ENCODE results near the gene GIT2. TPM values are rescaled to one million over a fixed set of nuclear protein-coding genes. Genes with fewer than 3 reads are reported as not detected.

The GIT2 gene
- polyA plus RNA-seq, 1 donor from 2014 or later = 93.4 TPM

DNA sequence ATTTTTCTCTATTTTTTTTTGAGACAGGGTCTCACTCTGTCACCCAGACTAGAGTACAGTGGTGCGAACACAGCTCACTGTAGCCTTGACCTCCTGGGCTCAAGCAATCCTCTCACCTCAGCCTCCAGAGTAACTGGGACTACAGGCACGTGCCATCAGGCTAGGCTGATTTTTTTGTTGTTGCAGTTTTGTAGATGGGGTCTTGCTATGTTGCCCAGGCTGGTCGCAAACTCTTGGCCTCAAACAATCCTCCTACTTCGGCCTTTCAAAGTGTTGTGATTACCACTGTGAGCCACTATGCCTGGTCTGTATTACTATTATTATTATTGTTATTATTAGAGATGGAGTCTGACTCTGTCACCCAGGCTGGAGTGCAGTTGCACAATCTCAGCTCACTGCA lies 23.3 kb downstream of the GIT2 start:
- peaks cover 10% of the 10 kb centered on the region for H3K36me3 Mint-ChIP-seq
- H3K9me3 Mint-ChIP-seq = peaks cover 0 to 4% (median 0%) of the 10 kb centered on the region in 3 donors
- H3K27ac Mint-ChIP-seq = peak overlapping the region in 1 of 3 donors; percentile 95

DNA sequence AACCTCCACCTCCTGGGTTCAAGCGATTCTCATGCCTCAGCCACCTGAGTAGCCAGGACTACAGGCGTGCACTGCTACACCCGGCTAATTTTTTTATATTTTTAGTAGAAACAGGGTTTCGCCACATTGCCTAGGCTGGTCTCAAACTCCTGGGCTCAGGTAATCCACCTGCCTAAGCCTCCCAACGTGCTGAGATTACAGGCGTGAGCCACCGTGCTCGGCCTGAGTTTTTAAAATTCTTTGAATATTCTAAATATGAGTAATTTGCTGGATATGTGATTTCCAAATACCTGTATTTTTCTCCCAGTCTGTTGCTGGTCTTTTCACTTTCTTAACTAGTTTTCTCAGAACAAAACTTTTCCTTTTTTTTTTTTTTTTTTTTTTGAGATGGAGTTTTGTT lies 27.4 kb downstream of the GIT2 start:
- Mint-ChIP-seq H3K4me3 (no peak overlapping the region), H3K27ac (no peak overlapping the region), H3K4me1 (peaks cover 11 to 20% (median 17%) of the 10 kb centered on the region in 3 donors), H3K27me3 (no peaks in the 10 kb centered on the region), H3K9me3 (no peaks in the 10 kb centered on the region), H3K36me3 (peaks cover 2% of the 10 kb centered on the region)

More for the DNA sequence above, 23.3 kb downstream of the GIT2 start:
- Mint-ChIP-seq H3K27me3 (no peaks in the 10 kb centered on the region), H3K4me1 (peaks cover 11 to 19% (median 11%) of the 10 kb centered on the region in 3 donors), H3K4me3 (no peak overlapping the region)

DNA sequence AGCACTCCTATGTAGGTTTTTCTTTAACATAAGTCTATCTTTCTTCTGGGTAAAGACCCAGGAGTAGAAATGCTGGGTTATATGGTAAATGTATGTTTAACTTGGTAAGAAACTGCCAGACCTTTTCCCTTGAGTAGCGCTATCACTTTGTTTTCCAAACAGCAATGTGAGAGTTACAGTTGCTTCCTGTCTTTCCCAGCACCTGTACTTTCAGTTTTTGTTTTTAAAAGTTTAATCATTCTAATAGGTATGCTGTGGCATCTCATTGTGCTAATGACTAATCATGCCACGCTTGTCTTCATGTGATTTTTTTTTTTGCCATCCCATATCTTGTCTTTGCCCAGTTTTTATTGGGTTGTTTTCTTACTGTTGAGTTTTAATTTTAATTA lies 28.1 kb downstream of the GIT2 start:
- Mint-ChIP-seq H3K27ac (peak overlapping the region in 2 of 3 donors; percentile 11 to 87), H3K36me3 (peaks cover 2% of the 10 kb centered on the region), H3K4me3 (peak overlapping the region in 1 of 4 donors; percentile 6), H3K27me3 (no peaks in the 10 kb centered on the region), H3K9me3 (no peaks in the 10 kb centered on the region), H3K4me1 (peaks cover 8 to 13% (median 11%) of the 10 kb centered on the region in 3 donors)

DNA sequence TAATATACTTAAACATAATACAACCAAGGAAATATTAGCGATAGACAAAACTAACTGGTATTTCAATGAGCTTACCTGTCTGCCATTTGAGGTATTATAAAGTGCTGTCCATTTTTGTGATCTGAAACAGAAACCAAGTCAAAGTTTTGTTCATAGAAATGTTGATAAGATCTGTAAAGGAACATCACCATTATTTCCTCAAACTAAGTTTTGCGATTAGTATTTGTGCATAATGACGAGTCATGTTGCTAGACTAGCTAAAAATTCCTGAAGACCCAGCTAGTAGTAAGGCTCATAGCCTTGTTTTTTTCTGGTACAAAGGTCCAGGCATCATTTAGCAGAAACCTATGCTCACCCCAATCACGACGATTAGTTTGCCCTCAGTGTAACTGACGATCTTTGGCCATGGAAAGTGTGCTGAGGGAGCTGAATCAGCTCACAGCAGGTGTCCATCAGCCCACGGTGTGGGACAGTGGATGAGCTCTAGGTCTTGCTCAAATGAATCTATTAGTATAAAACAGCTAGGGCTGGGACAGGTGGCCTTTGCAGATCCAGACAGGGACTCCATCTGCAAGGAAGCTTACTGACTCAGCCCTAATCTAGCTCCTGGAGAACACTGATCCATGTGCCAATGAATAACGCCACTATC lies 28.7 kb downstream of the GIT2 start:
- no peaks in the 10 kb centered on the region for H3K27me3 Mint-ChIP-seq
- H3K9me3 Mint-ChIP-seq = no peaks in the 10 kb centered on the region
- H3K4me3 Mint-ChIP-seq = peak overlapping the region in 2 of 4 donors; percentile 6 to 31
- H3K36me3 Mint-ChIP-seq = peaks cover 2% of the 10 kb centered on the region
- peaks cover 8 to 13% (median 11%) of the 10 kb centered on the region in 3 donors for H3K4me1 Mint-ChIP-seq
- H3K27ac Mint-ChIP-seq = peak overlapping the region in 2 of 3 donors; percentile 11 to 87

DNA sequence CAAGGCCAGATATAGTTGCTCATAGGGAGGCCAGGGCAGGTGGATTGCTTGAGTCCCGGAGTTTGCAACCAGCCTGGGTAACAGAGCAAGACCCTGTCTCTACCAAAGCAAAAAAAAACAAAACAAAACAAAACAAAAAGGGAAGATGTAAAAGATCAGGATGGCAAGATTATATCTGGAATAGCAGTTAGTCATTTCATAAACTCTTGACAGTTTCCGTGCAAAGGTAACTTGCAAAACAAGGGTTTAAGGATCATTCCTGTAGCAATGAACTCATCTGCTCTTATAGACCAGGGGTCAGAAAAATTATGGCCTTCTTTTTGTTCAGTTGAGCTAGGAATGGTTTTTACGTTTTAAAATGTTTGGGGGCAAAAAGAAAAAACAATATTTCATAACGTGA lies 29.6 kb downstream of the GIT2 start:
- Mint-ChIP-seq H3K4me1 (peaks cover 5 to 9% (median 9%) of the 10 kb centered on the region in 3 donors), H3K4me3 (no peak overlapping the region), H3K27me3 (no peaks in the 10 kb centered on the region), H3K27ac (peak overlapping the region in 2 of 3 donors; percentile 16 to 90), H3K9me3 (no peaks in the 10 kb centered on the region), H3K36me3 (peaks cover 2% of the 10 kb centered on the region)

DNA sequence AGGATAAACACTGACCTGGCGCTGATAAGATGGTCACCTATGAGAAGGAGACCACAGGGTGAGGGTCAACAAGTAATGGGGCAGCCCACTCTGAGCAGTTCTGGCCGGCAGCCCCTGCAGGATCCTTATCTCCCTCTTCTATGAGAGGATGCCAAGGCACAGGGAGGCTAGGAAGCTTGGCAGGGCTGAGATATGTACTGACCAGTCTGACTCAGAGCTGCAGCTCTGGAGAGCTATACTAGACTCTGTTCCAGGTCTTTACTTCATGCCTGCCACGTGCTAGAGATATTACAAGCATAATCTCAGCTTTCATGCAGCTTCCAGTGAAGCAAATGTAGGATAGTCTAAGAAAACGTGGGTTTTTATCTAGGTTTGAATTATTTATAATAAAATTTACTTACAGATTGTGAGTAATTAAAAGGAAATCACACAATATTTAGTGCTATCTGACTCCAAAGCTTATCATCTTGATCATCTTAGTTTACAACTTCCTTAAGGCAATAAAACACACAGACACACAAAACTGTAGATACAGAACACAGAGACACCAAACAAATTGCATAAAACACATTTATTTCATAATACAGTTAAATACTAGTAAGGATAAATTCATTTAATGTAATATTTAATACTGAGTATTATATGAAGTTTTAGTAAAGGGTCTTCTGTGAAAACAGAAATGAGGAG lies 32.3 kb downstream of the GIT2 start:
- no peak overlapping the region for H3K4me3 Mint-ChIP-seq
- H3K27me3 Mint-ChIP-seq = no peaks in the 10 kb centered on the region
- H3K36me3 Mint-ChIP-seq = peaks cover 2% of the 10 kb centered on the region
- H3K9me3 Mint-ChIP-seq = no peaks in the 10 kb centered on the region
- peak overlapping the region in 1 of 3 donors; percentile 65 for H3K27ac Mint-ChIP-seq
- peaks cover 4 to 9% (median 5%) of the 10 kb centered on the region in 3 donors for H3K4me1 Mint-ChIP-seq

DNA sequence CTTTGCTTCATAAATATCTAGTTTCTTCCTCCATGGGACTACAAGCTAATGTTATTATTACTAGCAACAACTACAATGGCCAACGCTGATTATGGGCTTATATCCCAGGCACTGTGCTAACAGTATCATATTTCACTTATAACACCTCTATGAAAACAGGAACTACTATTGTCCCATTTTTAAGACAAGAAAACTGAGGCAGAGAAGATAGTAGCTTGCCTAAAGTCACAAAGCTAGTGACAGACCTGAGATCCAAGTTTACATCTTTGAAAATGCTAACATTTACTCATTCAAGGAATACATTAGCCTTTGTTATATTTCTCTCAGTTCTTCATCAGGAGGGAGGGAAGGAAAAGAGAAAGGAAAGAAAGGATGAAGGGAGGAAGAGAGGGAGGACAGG lies 32.8 kb downstream of the GIT2 start:
- Mint-ChIP-seq H3K36me3 (peaks cover 2% of the 10 kb centered on the region), H3K27ac (peak overlapping the region; percentile 50 to 65 (median 51)), H3K4me1 (peaks cover 4 to 9% (median 5%) of the 10 kb centered on the region in 3 donors), H3K9me3 (no peaks in the 10 kb centered on the region), H3K27me3 (no peaks in the 10 kb centered on the region), H3K4me3 (no peak overlapping the region)

DNA sequence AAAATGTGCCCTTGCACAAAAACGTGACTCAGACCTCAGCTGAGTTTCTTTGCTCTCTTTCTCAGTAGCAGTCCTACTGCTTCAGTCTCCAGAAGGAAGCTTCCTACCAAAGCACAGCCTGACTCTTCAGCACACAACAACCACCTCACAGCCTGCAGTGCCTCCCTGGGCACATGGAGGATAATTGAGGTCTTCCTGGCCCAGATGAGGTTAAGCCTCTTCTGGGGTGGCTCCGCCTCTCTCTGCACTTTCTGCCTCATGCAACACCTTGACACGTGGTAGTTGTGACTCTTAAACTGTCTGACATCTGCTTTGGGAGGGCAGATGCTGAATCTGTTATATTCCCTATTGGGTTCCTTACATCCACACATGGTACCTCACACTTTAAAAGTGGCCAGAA lies 33.8 kb downstream of the GIT2 start:
- H3K27ac Mint-ChIP-seq = peak overlapping the region in 1 of 3 donors; percentile 50
- H3K4me1 Mint-ChIP-seq = peaks cover 0 to 1% (median 1%) of the 10 kb centered on the region in 3 donors
- no peaks in the 10 kb centered on the region for H3K27me3 Mint-ChIP-seq
- H3K9me3 Mint-ChIP-seq = no peaks in the 10 kb centered on the region
- no peak overlapping the region for H3K4me3 Mint-ChIP-seq
- H3K36me3 Mint-ChIP-seq = peaks cover 2% of the 10 kb centered on the region

DNA sequence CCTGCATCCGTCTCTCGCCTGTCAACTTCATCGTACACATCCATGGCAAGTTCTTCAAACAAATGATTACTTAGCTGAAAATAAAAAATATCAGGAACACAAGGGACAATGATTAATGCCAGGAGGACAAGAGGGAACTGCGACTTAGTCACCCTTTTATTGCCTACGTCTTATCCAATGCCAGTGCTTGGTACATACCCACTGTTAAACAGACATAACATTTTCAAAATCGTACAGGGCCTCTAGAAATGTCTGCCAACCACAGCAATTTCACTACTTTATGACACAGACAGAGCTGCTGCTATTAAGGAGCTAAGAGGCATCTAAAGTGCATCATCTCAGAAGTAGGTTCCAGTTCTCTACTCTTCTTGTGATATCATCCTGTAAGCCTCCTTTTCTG lies 34.6 kb downstream of the GIT2 start:
- peaks cover 2% of the 10 kb centered on the region for H3K36me3 Mint-ChIP-seq

DNA sequence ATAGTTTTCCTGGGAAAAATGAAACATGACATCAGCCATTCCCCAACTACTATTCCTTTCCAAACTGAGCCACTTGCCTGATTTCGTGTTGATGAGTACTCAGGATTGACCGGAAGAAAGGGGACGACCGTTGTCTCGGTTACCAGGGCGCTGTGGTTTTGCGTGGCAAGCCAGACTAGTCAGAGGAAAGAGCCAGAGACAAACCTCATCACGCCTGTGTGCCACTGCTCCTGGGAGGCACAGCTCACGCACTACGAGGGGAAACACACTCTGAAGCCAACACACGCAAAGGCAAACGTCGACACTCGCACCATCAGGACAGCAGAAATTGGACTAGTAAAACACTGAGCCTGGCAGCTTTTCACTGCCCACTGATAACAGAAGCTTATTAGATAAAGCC lies 35.0 kb downstream of the GIT2 start:
- H3K36me3 Mint-ChIP-seq = peaks cover 2% of the 10 kb centered on the region
- no peak overlapping the region for H3K27ac Mint-ChIP-seq
- peaks cover 0 to 1% (median 0%) of the 10 kb centered on the region in 3 donors for H3K4me1 Mint-ChIP-seq
- H3K27me3 Mint-ChIP-seq = no peaks in the 10 kb centered on the region
- peak overlapping the region in 1 of 4 donors; percentile 33 for H3K4me3 Mint-ChIP-seq
- H3K9me3 Mint-ChIP-seq = no peaks in the 10 kb centered on the region

More for the DNA sequence above, 34.6 kb downstream of the GIT2 start:
- H3K4me3 Mint-ChIP-seq = no peak overlapping the region
- no peaks in the 10 kb centered on the region for H3K9me3 Mint-ChIP-seq
- H3K27me3 Mint-ChIP-seq = no peaks in the 10 kb centered on the region
- H3K27ac Mint-ChIP-seq = no peak overlapping the region
- H3K4me1 Mint-ChIP-seq = peaks cover 0 to 1% (median 0%) of the 10 kb centered on the region in 3 donors

DNA sequence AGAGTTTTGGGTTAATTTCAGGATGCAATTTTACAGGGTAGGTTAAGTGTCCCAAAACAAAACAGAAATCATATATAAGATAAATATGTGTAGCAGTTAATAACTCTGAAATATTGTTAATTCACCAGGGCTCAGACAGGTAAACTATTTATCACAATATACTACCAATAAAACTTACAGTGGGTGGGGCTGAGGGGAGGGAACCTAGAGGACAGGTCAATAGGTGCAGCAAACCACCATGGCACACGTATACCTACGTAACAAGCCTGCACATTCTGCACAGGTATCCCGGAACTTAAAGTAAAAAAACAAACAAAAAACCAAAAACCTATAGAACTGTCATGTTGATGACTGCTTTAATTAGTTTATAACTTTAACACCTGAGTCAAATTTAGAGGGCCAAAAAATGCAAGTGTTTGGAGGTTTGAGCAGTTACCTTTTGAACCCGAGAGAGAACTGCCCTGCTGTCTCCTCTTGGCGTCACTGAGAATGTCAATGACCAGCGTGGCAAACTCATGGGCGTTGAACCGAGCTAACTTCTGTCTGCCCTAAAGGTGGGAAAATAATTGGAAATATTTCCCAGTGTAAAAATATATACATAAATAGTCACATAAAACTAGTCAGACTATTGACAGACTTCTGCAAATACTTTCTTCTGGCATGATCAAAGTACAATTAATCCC lies 36.6 kb downstream of the GIT2 start:
- H3K4me1 Mint-ChIP-seq = peaks cover 0 to 1% (median 0%) of the 10 kb centered on the region in 3 donors
- H3K27ac Mint-ChIP-seq = peak overlapping the region in 1 of 3 donors; percentile 50
- H3K4me3 Mint-ChIP-seq = no peak overlapping the region
- H3K27me3 Mint-ChIP-seq = no peaks in the 10 kb centered on the region
- H3K9me3 Mint-ChIP-seq = no peaks in the 10 kb centered on the region
- H3K36me3 Mint-ChIP-seq = no peaks in the 10 kb centered on the region

DNA sequence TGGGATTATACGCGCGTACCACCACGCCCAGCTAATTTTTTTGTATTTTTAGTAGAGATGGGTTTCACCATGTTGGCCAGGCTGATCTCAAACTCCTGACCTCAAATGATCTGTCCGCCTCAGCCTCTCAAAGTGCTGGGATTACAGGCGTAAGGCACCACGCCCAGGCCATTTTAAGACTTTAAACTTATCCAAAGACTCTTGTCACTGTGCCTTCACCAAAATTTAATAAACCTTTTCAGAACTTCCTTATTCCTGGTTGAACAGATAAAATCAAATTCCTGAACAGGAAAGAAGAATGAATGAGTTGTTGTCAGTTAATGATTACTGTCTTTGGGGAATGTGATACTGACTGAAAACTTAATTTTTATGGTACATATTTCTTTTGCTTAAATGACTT lies 37.8 kb downstream of the GIT2 start:
- Mint-ChIP-seq H3K9me3 (no peaks in the 10 kb centered on the region), H3K4me3 (no peak overlapping the region), H3K27ac (no peak overlapping the region), H3K4me1 (peaks cover 0 to 2% (median 2%) of the 10 kb centered on the region in 3 donors), H3K36me3 (no peaks in the 10 kb centered on the region), H3K27me3 (no peaks in the 10 kb centered on the region)

DNA sequence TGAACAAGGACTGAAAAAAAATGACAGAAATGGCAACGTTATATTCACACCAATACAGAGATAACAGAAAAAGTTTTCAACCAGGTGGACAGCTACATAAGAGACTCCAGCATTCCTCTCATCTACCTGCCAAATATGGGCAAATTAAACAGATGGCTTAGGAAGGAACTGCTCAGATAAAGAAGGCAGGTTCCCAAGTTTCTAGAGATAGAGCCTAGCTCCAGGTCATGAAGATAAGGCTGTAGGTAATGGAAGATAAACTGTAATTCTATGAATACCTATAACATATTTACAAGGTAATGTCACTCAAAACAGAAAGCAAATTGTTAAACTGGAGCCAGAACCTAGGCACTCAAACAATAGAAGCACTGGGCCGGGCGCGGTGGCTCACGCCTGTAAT lies 42.5 kb downstream of the GIT2 start:
- peaks cover 11 to 21% (median 15%) of the 10 kb centered on the region in 3 donors for H3K4me1 Mint-ChIP-seq
- no peaks in the 10 kb centered on the region for H3K9me3 Mint-ChIP-seq
- peak overlapping the region in 2 of 3 donors; percentile 80 to 86 for H3K27ac Mint-ChIP-seq
- H3K4me3 Mint-ChIP-seq = no peak overlapping the region
- H3K36me3 Mint-ChIP-seq = no peaks in the 10 kb centered on the region
- no peaks in the 10 kb centered on the region for H3K27me3 Mint-ChIP-seq

DNA sequence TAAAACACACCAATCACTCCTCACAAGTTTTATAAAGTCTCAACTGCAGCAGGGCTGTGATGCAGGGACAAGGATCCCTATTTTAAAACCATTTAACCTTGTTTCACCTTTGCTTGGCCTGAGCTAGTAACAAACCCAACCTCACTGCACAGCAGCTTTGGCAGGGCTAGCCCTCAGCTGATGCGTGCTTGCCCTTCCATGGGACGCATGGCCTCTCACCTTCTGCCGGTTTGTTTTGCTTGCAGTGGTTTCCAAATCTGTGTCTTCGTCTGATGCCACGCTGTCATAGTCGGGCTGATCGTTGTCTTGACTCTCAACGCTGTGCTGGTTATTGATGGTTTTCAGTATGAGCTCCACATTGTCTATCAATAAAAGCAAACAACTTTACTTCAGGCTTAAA lies 43.3 kb downstream of the GIT2 start:
- Mint-ChIP-seq H3K36me3 (peaks cover 3% of the 10 kb centered on the region), H3K27me3 (no peaks in the 10 kb centered on the region), H3K27ac (peak overlapping the region; percentile 49 to 96 (median 86)), H3K4me3 (peak overlapping the region in 1 of 4 donors; percentile 33), H3K4me1 (peaks cover 14 to 27% (median 21%) of the 10 kb centered on the region in 3 donors), H3K9me3 (no peaks in the 10 kb centered on the region)

Measured in IgD-negative memory B cell (primary cell).